GM19099 (cell line): ENCODE data around the gene DENND2C.

ENCODE experiments used
- POLR2A ChIP-seq: IDR thresholded peaks from 3 replicates; pipeline ENCODE4 v1.6.1; 2011; ENCODE audit warnings: low read depth; ENCODE audit not compliant: insufficient read length; ENCODE audit errors: extremely low read depth

Gene DENND2C

DNA sequence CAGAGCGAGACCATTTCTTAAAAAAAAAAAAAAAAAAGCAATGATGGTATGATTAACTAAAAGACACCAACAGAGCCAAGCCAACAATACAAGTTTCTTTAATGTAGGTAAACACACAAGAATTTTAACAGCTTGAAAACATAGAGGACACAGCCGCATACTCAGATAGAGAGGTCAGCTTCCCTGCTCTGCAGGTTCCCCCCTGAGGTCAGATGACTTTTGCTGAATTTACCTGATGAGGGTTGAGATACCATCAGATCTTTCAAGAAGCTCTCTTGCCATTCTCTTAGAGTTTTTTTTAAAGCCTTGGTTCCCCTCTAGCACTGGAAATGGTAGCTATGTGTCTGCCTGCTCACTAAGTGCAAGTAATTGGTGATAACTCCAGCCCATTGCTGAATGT is 119.5 kb downstream of the DENND2C start:
- TF ChIP-seq POLR2A: no peak

DNA sequence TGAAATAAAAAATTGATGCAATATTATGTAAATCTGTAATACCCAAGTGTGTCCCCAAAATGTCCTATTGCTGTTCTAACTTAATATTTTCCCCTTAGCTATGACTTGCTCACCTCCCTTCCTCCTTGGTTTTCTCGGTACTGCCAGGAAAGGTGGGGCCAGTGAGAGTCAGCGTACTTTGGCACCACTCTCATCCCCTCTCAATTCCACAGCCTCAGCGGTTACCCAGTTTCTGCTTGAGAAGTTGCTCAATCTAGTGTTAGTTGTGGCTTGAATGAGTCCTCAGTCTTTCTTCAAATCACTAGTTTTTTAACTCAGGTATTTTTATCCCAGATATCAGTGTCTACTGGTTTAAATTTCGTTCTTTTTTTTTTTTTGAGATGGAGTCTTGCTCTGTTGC is 120.7 kb downstream of the DENND2C start:
- no peak for TF ChIP-seq POLR2A

DNA sequence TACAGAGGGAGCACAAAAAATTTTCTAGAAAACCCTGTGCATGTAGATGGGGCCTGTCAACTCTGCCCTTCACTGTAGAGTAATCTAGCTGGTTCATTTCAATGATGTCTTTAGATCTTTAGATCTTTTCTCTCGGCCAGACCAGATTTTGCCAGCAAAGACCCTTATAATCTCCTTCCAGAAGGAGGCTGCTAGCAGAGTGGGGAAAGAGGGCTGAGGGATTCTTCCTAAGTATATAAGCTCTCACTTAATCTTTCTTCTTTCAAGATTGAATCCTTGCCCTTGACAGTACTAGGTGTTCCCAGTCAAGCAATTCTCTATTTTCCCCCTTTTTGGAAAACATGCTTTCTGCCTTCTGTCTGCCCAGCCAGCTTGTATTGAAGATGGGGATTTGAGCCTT is 122.8 kb downstream of the DENND2C start:
- no peak for TF ChIP-seq POLR2A

DNA sequence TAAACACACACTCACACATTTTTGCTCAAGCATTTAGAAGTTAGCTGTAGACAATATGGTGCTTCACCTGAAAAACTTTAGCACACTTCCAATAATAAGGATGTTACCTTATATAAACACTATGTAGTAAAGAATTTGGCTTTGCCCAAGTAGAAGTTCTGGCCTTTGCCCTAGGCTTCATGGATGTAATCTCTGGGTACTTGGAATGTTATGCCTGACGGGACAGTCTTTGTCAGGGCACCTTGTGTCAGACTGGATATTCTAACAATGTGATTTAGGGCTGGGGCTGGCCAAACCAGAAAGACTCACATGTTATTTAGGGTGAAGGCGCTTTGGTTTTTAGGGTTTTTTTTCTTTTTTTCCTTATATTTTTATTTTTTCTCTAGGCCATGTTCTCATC is 124.1 kb downstream of the DENND2C start:
- TF ChIP-seq POLR2A: no peak

DNA sequence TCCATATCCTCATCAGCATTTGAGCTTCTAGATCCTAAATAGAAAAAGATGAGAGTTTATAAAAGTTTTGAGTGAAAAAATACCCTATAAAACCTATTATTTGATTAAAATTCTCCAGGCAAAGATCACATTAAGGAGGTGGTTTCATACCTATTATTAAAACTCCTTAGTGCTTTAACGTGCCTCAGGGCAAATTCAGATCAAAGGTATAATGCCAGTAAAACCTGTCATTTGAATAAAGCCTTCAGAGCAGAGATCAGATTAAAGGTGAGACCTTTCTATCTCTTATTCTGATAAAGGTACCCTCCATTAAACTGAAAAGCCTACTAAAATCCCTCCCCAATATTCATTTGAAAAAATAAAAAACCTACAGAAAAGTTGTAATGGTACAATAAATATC is 124.5 kb downstream of the DENND2C start:
- TF ChIP-seq POLR2A: no peak

DNA sequence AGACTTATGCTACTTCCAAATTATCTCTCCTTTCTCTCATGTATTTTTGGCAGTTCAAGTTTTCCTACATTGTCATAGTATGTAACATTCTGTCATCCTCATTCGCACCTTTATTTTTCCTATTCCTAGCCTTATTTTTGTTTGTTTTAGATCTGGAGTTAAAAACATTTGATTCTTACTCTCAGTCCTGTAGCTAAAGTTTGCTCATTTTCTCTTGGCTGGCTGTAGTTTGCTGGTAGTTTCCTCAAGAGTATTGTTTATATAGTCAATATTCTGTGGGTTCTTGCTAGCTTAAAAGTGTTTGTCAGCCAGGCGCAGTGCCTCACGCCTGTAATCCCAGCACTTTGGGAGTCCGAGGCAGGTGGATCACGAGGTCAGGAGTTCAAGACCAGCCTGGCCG is 129.0 kb downstream of the DENND2C start:
- no peak for TF ChIP-seq POLR2A

DNA sequence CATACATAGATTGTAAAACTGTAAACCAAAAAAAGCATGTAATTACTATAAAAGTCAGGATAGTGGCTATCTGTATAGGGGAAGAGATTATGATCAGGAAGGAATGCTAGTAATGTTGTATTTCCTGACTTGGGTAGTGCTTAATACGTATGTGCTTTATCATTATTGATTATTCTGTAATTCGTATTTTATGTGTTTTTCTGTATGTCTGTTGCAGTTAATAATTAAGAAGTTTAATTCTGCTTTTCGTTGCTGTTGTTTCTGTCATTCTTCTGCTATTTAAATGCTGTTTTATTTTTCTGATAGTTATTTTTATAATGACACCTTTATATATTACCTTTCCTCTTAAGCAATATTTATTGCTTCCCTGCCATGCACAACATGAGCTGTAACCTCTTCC is 129.6 kb downstream of the DENND2C start:
- TF ChIP-seq POLR2A: no peak

DNA sequence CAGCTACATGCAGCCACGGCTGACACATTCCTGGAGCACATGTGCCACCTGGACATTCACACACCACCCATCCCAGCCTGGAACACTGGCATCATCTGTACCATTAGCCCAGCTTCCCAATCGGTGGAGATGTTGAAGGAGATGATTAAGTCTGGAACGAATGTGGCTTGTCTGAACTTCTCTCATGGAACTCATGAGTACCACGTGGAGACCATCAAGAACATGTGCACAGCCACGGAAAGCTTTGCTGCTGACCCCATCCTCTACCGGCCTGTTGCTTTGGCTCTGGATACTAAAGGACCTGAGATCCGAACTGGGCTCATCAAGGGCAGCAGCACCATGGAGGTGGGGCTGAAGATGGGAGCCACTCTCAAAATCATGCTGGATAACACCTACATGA is 133.8 kb downstream of the DENND2C start:
- TF ChIP-seq POLR2A: no peak

DNA sequence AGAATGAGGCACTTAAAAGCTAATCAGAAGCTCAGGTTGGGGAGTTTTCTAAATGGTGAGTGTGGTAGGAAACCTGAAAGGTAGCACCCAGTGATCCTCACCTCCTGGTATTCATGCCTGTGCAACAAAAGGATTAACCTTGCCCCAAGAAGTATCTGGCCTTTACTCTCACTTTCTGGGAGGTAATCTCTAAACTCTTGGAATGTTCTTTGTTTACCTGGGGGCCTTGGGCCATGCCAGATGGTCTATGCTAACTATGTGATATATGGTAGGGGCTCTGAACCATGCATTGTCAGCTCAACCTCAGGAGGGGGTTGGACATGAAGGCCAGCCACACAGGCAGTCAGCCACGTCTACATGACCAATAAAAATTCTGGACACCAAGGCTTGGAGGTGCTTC is 134.4 kb downstream of the DENND2C start:
- no peak for TF ChIP-seq POLR2A
